NCI-H1694 (cell line): ENCODE measurements around the gene ST8SIA6.
"Not testable (repeated sequence)": the region's sequence is repeated elsewhere in the genome, so short reads cannot be mapped to it uniquely, and the experiment has no call there.

Experiments
- DNase-seq: peaks from one replicate; lab custom pipeline; 2025; lab: John Stamatoyannopoulos, UW

The ST8SIA6 gene

DNA sequence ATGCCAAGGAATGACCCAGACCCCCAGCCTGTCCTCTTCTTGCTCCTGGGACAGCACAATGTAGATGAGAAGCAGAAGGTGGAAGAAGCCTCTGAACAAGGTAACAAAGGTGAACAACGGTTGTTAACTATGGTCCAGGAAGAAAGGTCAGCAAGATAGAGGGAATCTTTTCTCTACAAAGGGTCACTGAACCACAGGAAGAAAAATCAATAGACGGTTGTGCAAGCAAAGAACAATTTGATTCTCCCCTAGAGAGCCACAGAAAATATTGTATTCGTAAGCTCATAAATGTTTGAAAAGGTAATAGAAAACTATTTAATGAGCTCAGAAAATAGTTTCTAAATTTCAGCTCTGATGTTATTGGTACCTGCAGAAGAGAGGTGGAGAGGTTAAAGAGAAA lies 111.3 kb downstream of the ST8SIA6 start:
- DNase-seq, result no peak

DNA sequence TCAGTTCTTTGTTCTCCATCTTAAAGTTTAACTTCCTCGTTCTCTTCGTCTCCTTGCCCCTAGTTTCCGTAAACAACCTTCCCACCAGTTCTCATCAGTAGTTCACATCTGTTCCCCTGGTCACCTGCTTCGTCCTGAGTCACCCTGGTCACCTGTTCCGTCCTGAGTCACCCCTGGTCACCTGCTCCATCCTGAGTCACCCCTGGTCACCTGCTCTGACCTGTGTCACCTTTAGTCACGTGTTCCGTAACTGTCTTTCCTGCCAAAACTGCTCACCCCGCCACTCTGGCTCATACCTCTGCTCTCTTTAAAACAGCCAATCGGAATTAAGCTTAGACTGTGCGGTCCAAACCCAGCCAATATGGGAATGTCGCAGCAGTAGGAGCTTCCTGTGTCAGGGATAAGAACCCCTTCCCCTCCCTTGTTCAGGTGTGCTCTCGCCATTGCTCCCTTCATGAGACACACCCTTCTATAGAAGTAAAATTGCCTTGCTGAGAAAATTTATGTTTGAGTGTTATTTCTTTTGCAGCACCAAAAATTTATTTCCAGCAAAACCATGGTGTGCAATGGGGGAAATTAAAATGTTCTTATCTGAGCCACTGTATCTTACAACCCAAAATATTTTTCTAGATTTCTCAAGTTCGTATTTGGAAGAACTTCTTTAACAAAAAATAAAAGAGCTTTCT lies 114.1 kb downstream of the ST8SIA6 start:
- DNase-seq, result no peak

DNA sequence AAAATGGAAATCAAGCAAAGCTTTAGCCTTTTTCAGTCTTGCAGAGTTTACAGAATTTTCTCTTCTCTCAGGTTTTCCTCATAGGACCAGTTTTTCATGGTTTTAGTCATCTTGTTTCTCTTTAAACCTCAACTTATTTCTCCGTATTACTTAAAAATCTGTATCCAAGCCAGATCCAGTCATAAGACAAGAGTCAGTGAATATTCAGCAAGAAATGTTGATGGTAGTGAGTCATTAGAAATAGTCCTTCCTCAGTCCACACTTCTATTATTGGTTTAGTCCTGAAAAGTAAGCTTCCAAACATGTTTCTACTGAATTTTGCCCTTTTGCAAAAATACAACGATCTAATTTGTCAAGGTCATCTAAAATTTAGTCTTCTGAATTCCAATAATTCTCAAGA lies 119.3 kb downstream of the ST8SIA6 start:
- DNase-seq, result no peak

DNA sequence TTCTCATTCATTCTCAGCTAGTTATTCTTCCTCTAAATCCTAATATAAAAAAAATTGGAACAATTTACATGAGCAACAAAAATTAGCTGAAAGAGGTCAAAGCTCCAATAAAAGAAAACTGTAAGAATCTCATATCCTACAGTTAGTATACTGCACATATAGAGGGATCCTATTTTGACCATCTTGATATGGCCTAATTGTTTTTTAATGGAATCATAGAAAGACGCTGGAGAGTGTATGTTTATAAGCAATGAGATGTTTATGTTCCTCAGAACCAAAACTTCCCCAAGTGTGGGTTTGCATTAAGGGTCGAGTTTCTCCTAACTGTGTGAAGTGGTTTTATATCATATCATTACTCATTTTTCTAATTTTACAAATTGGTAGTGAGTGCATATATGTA lies 123.9 kb downstream of the ST8SIA6 start:
- DNase-seq, result no peak

DNA sequence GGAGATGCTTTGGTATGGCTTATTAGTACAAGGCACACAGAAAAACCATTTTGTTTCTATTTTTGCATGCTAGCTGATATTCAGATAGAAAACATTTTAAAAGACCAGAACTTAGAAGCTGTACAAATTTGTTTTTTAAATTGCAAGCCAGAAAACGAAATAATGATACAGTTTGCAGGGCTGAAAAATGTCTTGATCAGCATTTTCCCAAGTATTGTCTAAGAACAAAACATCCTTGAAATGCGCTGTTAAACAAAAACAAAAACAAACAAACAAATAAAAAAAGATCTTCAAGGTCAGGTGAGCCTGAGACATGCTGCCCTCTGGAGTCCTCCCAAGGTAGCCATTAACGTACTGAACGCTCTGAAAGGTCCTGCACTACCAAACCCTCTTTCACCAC lies 128.0 kb downstream of the ST8SIA6 start:
- DNase-seq, result no peak

GRCh38 chr10:17321957-17322356 lies 132.4 kb downstream of the ST8SIA6 start:
- not testable (repeated sequence) for DNase-seq

DNA sequence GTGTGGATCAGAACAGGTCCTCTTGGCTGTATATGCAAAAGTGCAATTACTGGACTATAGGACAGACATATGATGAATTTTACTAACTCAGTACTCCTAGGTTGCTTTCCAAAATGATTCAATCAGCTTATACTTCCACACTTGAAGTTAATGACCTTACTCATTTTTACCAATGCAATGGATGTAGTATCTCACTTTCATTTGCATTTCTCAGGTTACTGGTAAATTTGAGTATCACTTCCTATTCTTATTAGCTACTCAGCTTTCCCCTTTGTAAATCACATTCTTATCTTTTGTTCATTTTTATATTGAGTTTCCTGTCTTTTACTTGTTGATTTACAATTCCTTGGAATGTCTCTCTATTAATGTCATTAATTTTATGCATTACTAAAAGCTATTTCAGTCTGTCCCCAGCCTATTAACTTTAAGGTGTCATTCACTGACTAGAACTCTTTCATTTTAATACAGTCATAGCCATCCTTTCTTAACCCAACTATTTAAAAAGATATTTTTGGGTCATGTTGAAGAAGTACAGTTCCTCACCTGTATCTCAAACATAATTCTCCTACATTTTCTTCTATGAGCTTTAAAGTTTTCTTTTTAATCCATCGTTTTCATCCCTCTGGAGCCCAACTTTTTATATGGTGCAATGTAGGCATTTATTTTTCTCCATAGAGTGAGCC lies 137.8 kb downstream of the ST8SIA6 start:
- DNase-seq, result no peak

GRCh38 chr10:17309435-17309834 lies 145.0 kb downstream of the ST8SIA6 start:
- no peak for DNase-seq

- DNase-seq, result no peak
Observed at GRCh38 chr10:17307123-17307522, 147.3 kb downstream of the ST8SIA6 start.

GRCh38 chr10:17292375-17292774 lies 162.0 kb downstream of the ST8SIA6 start:
- DNase-seq, result no peak

DNA sequence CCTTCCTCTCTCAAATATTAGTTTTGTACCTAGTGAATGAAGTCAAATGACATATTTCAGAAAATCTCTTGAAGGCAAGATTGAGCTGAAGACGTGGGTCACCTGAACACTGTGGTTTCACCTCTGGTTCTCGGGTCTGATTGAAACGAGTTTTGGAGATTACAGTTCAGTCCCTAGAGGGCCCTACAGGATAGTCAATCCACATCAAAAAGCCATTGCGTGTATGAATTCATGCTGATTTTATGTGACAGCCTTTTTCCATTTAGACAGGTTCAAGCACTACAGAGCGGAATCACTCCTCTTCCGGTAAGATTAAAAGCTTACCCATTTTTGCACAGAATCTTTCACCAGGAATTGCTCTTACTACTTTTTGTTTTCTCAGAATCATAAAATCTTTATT lies 164.2 kb downstream of the ST8SIA6 start:
- no peak for DNase-seq

- no peak for DNase-seq
Observed at GRCh38 chr10:17289763-17290162, 164.6 kb downstream of the ST8SIA6 start.

DNA sequence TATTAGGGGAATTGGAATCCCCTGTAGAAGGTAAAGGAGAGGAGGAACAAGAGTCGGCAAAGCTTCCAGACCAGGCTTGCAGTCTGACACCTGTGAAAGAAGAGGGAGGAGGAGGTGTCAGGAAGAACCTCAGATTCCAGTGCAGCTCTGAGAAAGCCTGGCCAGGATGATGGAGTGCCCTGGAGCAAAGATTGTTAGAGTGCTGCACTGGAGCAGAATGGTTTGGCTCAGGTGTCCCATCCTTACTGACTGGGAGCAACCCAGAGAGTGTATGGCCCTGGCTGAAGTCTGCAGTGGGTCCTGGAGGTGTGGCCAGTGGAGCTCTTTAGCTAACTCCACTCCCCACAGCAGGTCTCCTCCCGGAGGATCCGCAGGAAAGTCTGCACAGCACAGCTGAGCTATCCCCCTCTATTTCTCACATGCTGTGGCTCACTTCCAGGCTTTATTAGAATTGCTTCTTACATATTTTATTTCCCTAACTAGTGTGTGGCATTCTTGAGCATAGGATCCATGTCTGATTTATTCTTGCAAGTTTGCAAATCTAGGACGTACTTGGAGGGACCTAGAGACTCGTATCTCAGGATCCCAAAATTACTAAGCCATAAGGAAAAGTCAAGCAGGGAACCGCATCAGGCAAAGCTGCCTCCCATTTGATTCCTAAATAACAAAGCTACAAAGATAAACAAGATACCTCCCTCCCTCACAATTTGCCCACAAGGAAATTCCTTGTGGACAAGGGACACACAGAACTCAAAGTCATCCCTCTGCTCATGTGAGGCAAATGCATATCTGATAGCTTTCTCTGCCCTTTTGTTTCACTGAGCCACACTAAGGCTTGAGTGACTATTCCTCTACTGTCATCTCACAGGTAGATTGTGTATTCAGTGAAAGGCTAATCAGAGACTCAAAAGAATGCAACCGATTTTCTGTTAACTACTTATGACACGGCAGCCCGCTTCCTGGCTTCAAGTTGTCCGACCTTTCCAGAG lies 167.5 kb downstream of the ST8SIA6 start:
- DNase-seq, result no peak

DNA sequence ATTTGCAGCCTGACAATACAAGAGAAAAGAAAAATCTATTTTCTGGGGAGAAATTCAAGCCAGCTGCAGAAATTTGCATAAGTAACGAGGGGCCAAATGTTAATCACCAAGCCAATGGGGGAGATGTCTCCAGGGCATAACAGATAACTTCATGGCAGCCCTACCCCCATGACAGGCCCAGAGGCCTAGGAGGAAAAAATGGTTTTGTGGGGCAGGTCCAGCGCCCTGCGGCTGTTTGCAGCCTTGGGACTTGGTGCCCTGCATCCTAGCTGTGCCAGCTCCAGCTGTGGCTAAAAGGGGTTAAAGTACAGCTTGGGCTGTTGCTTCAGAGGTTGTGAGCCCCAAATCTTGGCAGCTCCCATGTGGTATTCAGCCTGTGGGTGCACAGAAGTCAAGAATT lies 172.1 kb downstream of the ST8SIA6 start:
- DNase-seq, result no peak

GRCh38 chr10:17278607-17279240 lies 175.7 kb downstream of the ST8SIA6 start:
- DNase-seq, result no peak

- no peak for DNase-seq
Observed at GRCh38 chr10:17276756-17277424, 177.5 kb downstream of the ST8SIA6 start.

DNA sequence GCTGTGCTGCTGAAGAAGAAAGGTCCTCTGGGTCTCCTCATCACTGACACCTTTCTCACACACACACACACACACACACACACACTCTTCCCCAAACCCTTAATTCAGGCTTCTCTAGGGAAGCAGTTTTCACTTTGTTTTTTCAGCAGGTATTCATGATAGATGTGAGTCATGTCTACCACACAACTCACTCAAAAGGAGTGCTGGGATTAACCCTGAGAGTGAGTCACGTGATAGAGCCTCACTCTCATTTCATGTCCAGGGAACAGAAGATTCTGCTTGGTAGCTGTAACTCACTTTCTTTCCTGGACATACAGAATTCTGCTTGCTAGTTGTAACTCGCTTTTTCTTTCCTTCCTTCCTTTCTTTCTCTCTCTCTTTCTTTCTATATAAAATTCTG lies 181.0 kb downstream of the ST8SIA6 start:
- DNase-seq, result no peak

- DNase-seq, result no peak
Observed at GRCh38 chr10:17272648-17273047, 181.7 kb downstream of the ST8SIA6 start.
